ENCODE measurements around the gene STOM.

STOM gene

GRCh38 chr9:121386442-121387175, 16.6 kb upstream of the STOM start:
- Mint-ChIP-seq H3K4me1 (ENCODE audit: low read depth) (peaks cover 4% of the 10 kb centered on the region), H3K4me3 (no peak overlapping the region), H3K27ac (no peak overlapping the region), H3K9me3 (no peaks in the 10 kb centered on the region), H3K36me3 (ENCODE audit: low read depth) (no peaks in the 10 kb centered on the region), H3K27me3 (ENCODE audit: low read depth) (peaks cover 17% of the 10 kb centered on the region)

- Mint-ChIP-seq H3K4me3 (no peak overlapping the region), H3K27ac (no peak overlapping the region), H3K9me3 (no peaks in the 10 kb centered on the region), H3K4me1 (ENCODE audit: low read depth) (peaks cover 4% of the 10 kb centered on the region), H3K36me3 (ENCODE audit: low read depth) (no peaks in the 10 kb centered on the region), H3K27me3 (ENCODE audit: low read depth) (peaks cover 17% of the 10 kb centered on the region)
Measured at GRCh38 chr9:121383715-121384114, 13.7 kb upstream of the STOM start.

- peaks cover 6% of the 10 kb centered on the region for H3K36me3 Mint-ChIP-seq (ENCODE audit: low read depth)
- peaks cover 8% of the 10 kb centered on the region for H3K9me3 Mint-ChIP-seq
- H3K4me1 Mint-ChIP-seq (ENCODE audit: low read depth), result no peaks in the 10 kb centered on the region
- H3K27me3 Mint-ChIP-seq (ENCODE audit: low read depth), result peaks cover 21% of the 10 kb centered on the region
- H3K27ac Mint-ChIP-seq, result no peak overlapping the region
- no peak overlapping the region for H3K4me3 Mint-ChIP-seq
Measured at GRCh38 chr9:121380846-121381245, 10.8 kb upstream of the STOM start.

- Mint-ChIP-seq H3K27me3 (ENCODE audit: low read depth) (peaks cover 17% of the 10 kb centered on the region), H3K4me3 (no peak overlapping the region), H3K36me3 (ENCODE audit: low read depth) (peaks cover 6% of the 10 kb centered on the region)
Measured at GRCh38 chr9:121376214-121376830, 6.3 kb upstream of the STOM start.

GRCh38 chr9:121373011-121373729, 3.1 kb upstream of the STOM start:
- H3K4me1 Mint-ChIP-seq (ENCODE audit: low read depth), result peaks cover 25% of the 10 kb centered on the region
- no peak overlapping the region for H3K27ac Mint-ChIP-seq
- H3K9me3 Mint-ChIP-seq, result peaks cover 5% of the 10 kb centered on the region
- H3K4me3 Mint-ChIP-seq, result no peak overlapping the region
- H3K27me3 Mint-ChIP-seq (ENCODE audit: low read depth), result peaks cover 8% of the 10 kb centered on the region
- peaks cover 13% of the 10 kb centered on the region for H3K36me3 Mint-ChIP-seq (ENCODE audit: low read depth)

More at GRCh38 chr9:121376214-121376830, 6.3 kb upstream of the STOM start:
- H3K4me1 Mint-ChIP-seq (ENCODE audit: low read depth), result peaks cover 14% of the 10 kb centered on the region
- H3K9me3 Mint-ChIP-seq, result peaks cover 8% of the 10 kb centered on the region
- H3K27ac Mint-ChIP-seq, result no peak overlapping the region

- H3K27me3 Mint-ChIP-seq (ENCODE audit: low read depth), result peaks cover 3% of the 10 kb centered on the region
- H3K4me1 Mint-ChIP-seq (ENCODE audit: low read depth), result peaks cover 33% of the 10 kb centered on the region
- no peaks in the 10 kb centered on the region for H3K9me3 Mint-ChIP-seq
- H3K27ac Mint-ChIP-seq, result no peak overlapping the region
- H3K36me3 Mint-ChIP-seq (ENCODE audit: low read depth), result peaks cover 15% of the 10 kb centered on the region
- no peak overlapping the region for H3K4me3 Mint-ChIP-seq
Measured at GRCh38 chr9:121372239-121373010, 2.4 kb upstream of the STOM start.

- no peaks in the 10 kb centered on the region for H3K9me3 Mint-ChIP-seq
Measured at GRCh38 chr9:121371495-121372061, 1.5 kb upstream of the STOM start.

GRCh38 chr9:121368745-121369144, 1.3 kb downstream of the STOM start:
- peak overlapping the region; percentile 81 for H3K4me3 Mint-ChIP-seq
- H3K36me3 Mint-ChIP-seq (ENCODE audit: low read depth), result peaks cover 32% of the 10 kb centered on the region
- H3K27ac Mint-ChIP-seq, result peak overlapping the region; percentile 85
- no peaks in the 10 kb centered on the region for H3K27me3 Mint-ChIP-seq (ENCODE audit: low read depth)
- peaks cover 59% of the 10 kb centered on the region for H3K4me1 Mint-ChIP-seq (ENCODE audit: low read depth)
- H3K9me3 Mint-ChIP-seq, result no peaks in the 10 kb centered on the region

More at GRCh38 chr9:121371495-121372061, 1.5 kb upstream of the STOM start:
- peaks cover 3% of the 10 kb centered on the region for H3K27me3 Mint-ChIP-seq (ENCODE audit: low read depth)
- peak overlapping the region; percentile 57 for H3K27ac Mint-ChIP-seq
- H3K4me1 Mint-ChIP-seq (ENCODE audit: low read depth), result peaks cover 38% of the 10 kb centered on the region
- H3K4me3 Mint-ChIP-seq, result peak overlapping the region; percentile 63
- H3K36me3 Mint-ChIP-seq (ENCODE audit: low read depth), result peaks cover 19% of the 10 kb centered on the region

- H3K27me3 Mint-ChIP-seq (ENCODE audit: low read depth), result no peaks in the 10 kb centered on the region
- peaks cover 59% of the 10 kb centered on the region for H3K4me1 Mint-ChIP-seq (ENCODE audit: low read depth)
- no peaks in the 10 kb centered on the region for H3K9me3 Mint-ChIP-seq
- H3K36me3 Mint-ChIP-seq (ENCODE audit: low read depth), result peaks cover 32% of the 10 kb centered on the region
- peak overlapping the region; percentile 81 for H3K4me3 Mint-ChIP-seq
- no peak overlapping the region for H3K27ac Mint-ChIP-seq
Measured at GRCh38 chr9:121368138-121368522, 1.9 kb downstream of the STOM start.

- H3K27ac Mint-ChIP-seq, result no peak overlapping the region
- H3K4me1 Mint-ChIP-seq (ENCODE audit: low read depth), result peaks cover 58% of the 10 kb centered on the region
Measured at GRCh38 chr9:121367306-121368137, 2.5 kb downstream of the STOM start.

GRCh38 chr9:121366611-121367192, 3.3 kb downstream of the STOM start:
- H3K27ac Mint-ChIP-seq, result no peak overlapping the region
- H3K4me3 Mint-ChIP-seq, result no peak overlapping the region
- H3K36me3 Mint-ChIP-seq (ENCODE audit: low read depth), result peaks cover 32% of the 10 kb centered on the region
- H3K4me1 Mint-ChIP-seq (ENCODE audit: low read depth), result peaks cover 55% of the 10 kb centered on the region
- no peaks in the 10 kb centered on the region for H3K27me3 Mint-ChIP-seq (ENCODE audit: low read depth)
- no peaks in the 10 kb centered on the region for H3K9me3 Mint-ChIP-seq

More at GRCh38 chr9:121367306-121368137, 2.5 kb downstream of the STOM start:
- Mint-ChIP-seq H3K9me3 (no peaks in the 10 kb centered on the region), H3K4me3 (peak overlapping the region; percentile 81), H3K27me3 (ENCODE audit: low read depth) (no peaks in the 10 kb centered on the region), H3K36me3 (ENCODE audit: low read depth) (peaks cover 32% of the 10 kb centered on the region)

GRCh38 chr9:121365564-121365963, 4.5 kb downstream of the STOM start:
- Mint-ChIP-seq H3K4me1 (ENCODE audit: low read depth) (peaks cover 53% of the 10 kb centered on the region), H3K36me3 (ENCODE audit: low read depth) (peaks cover 31% of the 10 kb centered on the region), H3K9me3 (no peaks in the 10 kb centered on the region), H3K27ac (no peak overlapping the region), H3K27me3 (ENCODE audit: low read depth) (no peaks in the 10 kb centered on the region), H3K4me3 (no peak overlapping the region)

- H3K36me3 Mint-ChIP-seq (ENCODE audit: low read depth), result peaks cover 30% of the 10 kb centered on the region
- H3K27ac Mint-ChIP-seq, result no peak overlapping the region
- peaks cover 54% of the 10 kb centered on the region for H3K4me1 Mint-ChIP-seq (ENCODE audit: low read depth)
- H3K9me3 Mint-ChIP-seq, result no peaks in the 10 kb centered on the region
- H3K4me3 Mint-ChIP-seq, result no peak overlapping the region
- H3K27me3 Mint-ChIP-seq (ENCODE audit: low read depth), result no peaks in the 10 kb centered on the region
Measured at GRCh38 chr9:121364886-121365285, 5.2 kb downstream of the STOM start.
